Pancreas (tissue), 10 donors: ENCODE data around the gene PAX7. TPM values are rescaled to one million over a fixed set of nuclear protein-coding genes. Genes with fewer than 3 reads are reported as not detected.

ENCODE experiments used
- ATAC-seq, 4 donors: fragments of 200-7000 bp; cut with Tn5 transposase; one replicate each; pipeline versions ENCODE4 v1.8.0 to v1.9.1; 2020; ENCODE audit warnings: mild to moderate bottlenecking in 4 of 4, moderate library complexity in 4 of 4
- DNase-seq, 6 donors: peaks; one replicate each; pipeline ENCODE4 v3.0.0-alpha.2; 2020
- FAIRE-seq: peaks from 2 replicates; lab custom pipeline; 2012; peaks lifted over from hg19 to GRCh38; lab: Jason Lieb, UNC
- H3K27ac ChIP-seq, 4 donors: fragments of 200-600 bp; sonication (generic); 1 replicate in 3 of 4; 2 replicates in 1 of 4; pipeline versions ENCODE4 v1.5.0 to v1.8.0; 2020
- H3K27me3 ChIP-seq, 4 donors: fragments of 200-600 bp; one replicate each; pipeline ENCODE4 v1.8.0; 2021
- H3K36me3 ChIP-seq, 3 donors: fragments of 200-600 bp; sonication (generic) in 1 of 3; one replicate each; pipeline versions ENCODE4 v1.5.0 to v1.8.0; 2020 to 2021
- H3K4me1 ChIP-seq, 3 donors: fragments of 200-600 bp; one replicate each; pipeline ENCODE4 v1.8.0; 2021
- H3K4me3 ChIP-seq, 4 donors: fragments of 200-600 bp; sonication (generic) in 2 of 4; one replicate each; pipeline versions ENCODE4 v1.5.0 to v1.8.0; 2020 to 2021
- H3K9me3 ChIP-seq, 4 donors: fragments of 200-600 bp; one replicate each; pipeline ENCODE4 v1.8.0; 2021
- CTCF ChIP-seq, 4 donors: fragments of 200-600 bp; sonication (generic) in 3 of 4; IDR thresholded peaks; one replicate each; pipeline versions ENCODE4 v1.5.0 to v1.8.0; 2021; ENCODE audit warnings: antibody characterized with exemption in 4 of 4
- WGBS, 2 donors: extraction: QIAGEN DNeasy Blood & Tissue Kit; methylation state at CpG; one replicate each; pipeline ENCODE4 v1.1.7; 2013; 5-methylcytosine and 5-hydroxymethylcytosine counted together
- intact Hi-C, 3 donors: fragments of 100-400 bp; cut with DNase I; formaldehyde crosslinking; loops; one replicate each; pipeline versions ENCODE4 v1.11.1 to v1.14.2; 2022
- polyA plus RNA-seq, 2 donors: library from polyadenylated mRNA; stranded (reverse); fragments of 200-250 nt; gene quantifications; one replicate each; pipeline ENCODE4 v1.2.3, GENCODE V29; 2013
- total RNA-seq, 6 donors: library from RNA; stranded (reverse); fragmentation: NEBNext Ultra II Directional in 4 of 6; extraction: Animal tissue kit (Norgen Biotek cat#: 25700) in 4 of 6; gene quantifications; one replicate each; pipeline versions ENCODE4 v1.2.1 to v1.2.4, GENCODE V29; 2021 to 2023
- donor health status: healthy with polysubstance abuse.
- donor health status: DM: no; HTN: no; CAD: no; lungs with moderate emphysema.
- donor health status: DM: no; HTN: no; CAD: no.
- donor health status: control.
- donor health status: control.
- donor health status: Bipolar disorder and iron deficiency.
- donor health status: DM: yes; HTN: yes; CAD: no.
- donor health status: DM: no; HTN: no; CAD: no.
- donor health status: DM: no; HTN: no; CAD: no.
- donor health status: DM: yes; HTN: yes; CAD: no.

Gene PAX7
- total and polyA plus RNA-seq, 8 donors: not detected

- WGBS, 2 donors: 45 to 64% methylated on average over 9 of the region's 9 CpGs
- no peak for TF ChIP-seq CTCF (IDR thresholded peaks at IDR 0.05)
- ATAC-seq (no peak), DNase-seq (no peak), FAIRE-seq (no peak)
- Histone ChIP-seq H3K4me3 (no peak overlapping the region), H3K4me1 (no peaks in the 10 kb centered on the region), H3K27me3 (peaks cover 0 to 4% (median 0%) of the 10 kb centered on the region in 4 donors), H3K9me3 (no peaks in the 10 kb centered on the region), H3K27ac (no peak overlapping the region), H3K36me3 (no peaks in the 10 kb centered on the region)
- intact Hi-C loops: loop anchor here (5.0 to 10.0 kb wide), 5 partner anchors 215 to 515 kb away; no protein-coding TSS in a partner anchor
Observed at GRCh38 chr1:18599704-18600103, 30.9 kb upstream of the PAX7 start.

GRCh38 chr1:18602533-18603211 is 28.0 kb upstream of the PAX7 start:
- no peaks in the 10 kb centered on the region for H3K4me1 ChIP-seq
- intact Hi-C loops: loop anchor here in 2 of 3 donors (5.0 to 10.0 kb wide), 2 partner anchors 212 to 215 kb away; no protein-coding TSS in a partner anchor
- H3K9me3 ChIP-seq: no peaks in the 10 kb centered on the region
- no peak overlapping the region for H3K27ac ChIP-seq
- no peaks in the 10 kb centered on the region for H3K36me3 ChIP-seq
- FAIRE-seq (no peak), DNase-seq (no peak), ATAC-seq (peak in 1 of 4 donors; percentile 57)
- TF ChIP-seq CTCF (IDR thresholded peaks at IDR 0.05): no peak
- peaks cover 0 to 4% (median 0%) of the 10 kb centered on the region in 4 donors for H3K27me3 ChIP-seq
- H3K4me3 ChIP-seq: no peak overlapping the region
- WGBS, 2 donors: 56 to 63% methylated on average over 5 of the region's 5 CpGs

GRCh38 chr1:18603212-18603852 is 27.3 kb upstream of the PAX7 start:
- ATAC-seq (no peak), FAIRE-seq (no peak), DNase-seq (no peak)
- peaks cover 0 to 2% (median 0%) of the 10 kb centered on the region in 4 donors for H3K27me3 ChIP-seq
- intact Hi-C loops: loop anchor here in 2 of 3 donors (5.0 to 10.0 kb wide), 2 partner anchors 211 to 214 kb away; no protein-coding TSS in a partner anchor
- WGBS, 2 donors: 63 to 64% methylated on average over 13 of the region's 13 CpGs
- H3K4me1 ChIP-seq: no peaks in the 10 kb centered on the region
- TF ChIP-seq CTCF (IDR thresholded peaks at IDR 0.05): no peak
- H3K4me3 ChIP-seq: no peak overlapping the region
- H3K36me3 ChIP-seq: no peaks in the 10 kb centered on the region
- H3K27ac ChIP-seq: no peak overlapping the region
- no peaks in the 10 kb centered on the region for H3K9me3 ChIP-seq

GRCh38 chr1:18606443-18607288 is 24.0 kb upstream of the PAX7 start:
- ATAC-seq (no peak), DNase-seq (no peak), FAIRE-seq (no peak)
- no peak for TF ChIP-seq CTCF (IDR thresholded peaks at IDR 0.05)
- Histone ChIP-seq H3K9me3 (no peaks in the 10 kb centered on the region), H3K27me3 (no peaks in the 10 kb centered on the region), H3K4me1 (no peaks in the 10 kb centered on the region), H3K4me3 (no peak overlapping the region), H3K36me3 (no peaks in the 10 kb centered on the region), H3K27ac (no peak overlapping the region)
- intact Hi-C loops: loop anchor here in 1 of 3 donors (10.0 kb wide), 1 partner anchor 208 kb away; no protein-coding TSS in a partner anchor
- whole genome bisulfite sequencing, 2 donors: 59 to 62% methylated on average over 19 of the region's 19 CpGs
